Epithelial cell of esophagus (primary cell): Measurements from ENCODE around the gene CTXND1.

ENCODE experiments used
- DNase-seq: peaks from one replicate; pipeline ENCODE4 v3.0.0; 2010; ENCODE audit warnings: low read depth
- H3K4me3 ChIP-seq: 2 replicates; pipeline ENCODE4 v1.5.1; 2011; ENCODE audit warnings: mild to moderate bottlenecking, low read length, control low read depth
- TF ChIP-seq, protein P1 (sequence below): IDR thresholded peaks from 2 replicates; pipeline ENCODE4 v1.5.1; 2011; ENCODE audit warnings: low read depth, mild to moderate bottlenecking, low read length, control low read depth, inconsistent platforms; ENCODE audit not compliant: insufficient read depth; ENCODE audit errors: missing control alignments

CTXND1 gene

DNA sequence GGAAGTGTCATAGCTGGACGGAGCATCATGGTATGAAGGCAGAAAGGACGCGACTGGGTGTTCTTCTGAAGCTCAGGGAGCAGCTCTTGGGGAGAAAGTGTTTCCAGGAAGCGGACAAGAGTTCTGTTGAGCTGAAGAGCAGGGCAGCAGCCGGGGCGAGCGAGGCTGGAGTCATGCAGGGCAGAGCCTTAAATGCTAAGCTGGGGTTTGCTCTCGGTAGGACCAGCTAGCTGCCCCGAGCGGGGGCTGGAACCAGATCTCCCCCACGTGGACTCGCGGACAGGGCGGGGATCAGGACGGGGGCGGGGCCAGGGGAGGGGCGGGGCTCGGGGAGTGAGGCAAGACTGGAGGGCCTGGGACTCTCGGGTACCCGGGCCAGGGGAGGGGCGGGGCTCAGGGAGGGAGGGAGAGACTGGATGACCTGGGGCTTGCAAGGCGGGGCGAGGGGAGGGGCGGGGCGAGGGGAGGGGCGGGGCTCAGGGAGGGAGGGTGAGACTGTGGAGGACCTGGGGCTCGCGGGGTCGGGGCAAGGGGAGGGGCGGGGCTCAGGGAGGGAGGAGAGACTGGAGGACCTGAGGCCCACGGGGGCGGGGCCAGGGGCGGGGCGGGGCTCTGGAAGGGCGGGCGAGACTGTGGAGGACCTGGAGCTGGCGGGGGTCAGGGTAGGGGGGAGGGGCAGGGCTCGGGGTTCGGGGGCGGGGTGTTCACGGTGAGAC is 99.7 kb downstream of the CTXND1 start:
- TF ChIP-seq, protein P1, sequence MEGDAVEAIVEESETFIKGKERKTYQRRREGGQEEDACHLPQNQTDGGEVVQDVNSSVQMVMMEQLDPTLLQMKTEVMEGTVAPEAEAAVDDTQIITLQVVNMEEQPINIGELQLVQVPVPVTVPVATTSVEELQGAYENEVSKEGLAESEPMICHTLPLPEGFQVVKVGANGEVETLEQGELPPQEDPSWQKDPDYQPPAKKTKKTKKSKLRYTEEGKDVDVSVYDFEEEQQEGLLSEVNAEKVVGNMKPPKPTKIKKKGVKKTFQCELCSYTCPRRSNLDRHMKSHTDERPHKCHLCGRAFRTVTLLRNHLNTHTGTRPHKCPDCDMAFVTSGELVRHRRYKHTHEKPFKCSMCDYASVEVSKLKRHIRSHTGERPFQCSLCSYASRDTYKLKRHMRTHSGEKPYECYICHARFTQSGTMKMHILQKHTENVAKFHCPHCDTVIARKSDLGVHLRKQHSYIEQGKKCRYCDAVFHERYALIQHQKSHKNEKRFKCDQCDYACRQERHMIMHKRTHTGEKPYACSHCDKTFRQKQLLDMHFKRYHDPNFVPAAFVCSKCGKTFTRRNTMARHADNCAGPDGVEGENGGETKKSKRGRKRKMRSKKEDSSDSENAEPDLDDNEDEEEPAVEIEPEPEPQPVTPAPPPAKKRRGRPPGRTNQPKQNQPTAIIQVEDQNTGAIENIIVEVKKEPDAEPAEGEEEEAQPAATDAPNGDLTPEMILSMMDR: no peak
- H3K4me3 ChIP-seq: peak overlapping the region; percentile 75
- DNase-seq: peak; percentile 94

DNA sequence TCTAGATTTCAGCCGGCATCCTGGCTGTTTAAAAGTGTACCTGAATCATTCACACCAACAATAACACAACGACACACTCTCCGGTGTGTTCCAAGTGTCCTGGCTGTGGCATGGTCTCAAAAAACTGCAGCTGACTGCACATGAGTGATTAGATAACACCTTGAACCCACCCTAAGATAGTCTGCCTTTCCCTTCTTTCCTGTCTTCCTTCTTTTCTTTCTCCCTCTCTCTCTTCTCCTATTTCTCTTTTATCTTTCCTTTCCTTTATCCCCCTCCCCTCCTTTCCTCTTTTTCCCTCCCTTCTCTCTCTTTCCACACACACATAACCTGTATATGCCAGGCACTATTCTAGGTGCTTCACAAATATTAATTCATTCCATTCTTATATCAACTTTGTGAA is 100.4 kb downstream of the CTXND1 start:
- TF ChIP-seq, protein P1: no peak
- no peak for DNase-seq
- H3K4me3 ChIP-seq: no peak overlapping the region

DNA sequence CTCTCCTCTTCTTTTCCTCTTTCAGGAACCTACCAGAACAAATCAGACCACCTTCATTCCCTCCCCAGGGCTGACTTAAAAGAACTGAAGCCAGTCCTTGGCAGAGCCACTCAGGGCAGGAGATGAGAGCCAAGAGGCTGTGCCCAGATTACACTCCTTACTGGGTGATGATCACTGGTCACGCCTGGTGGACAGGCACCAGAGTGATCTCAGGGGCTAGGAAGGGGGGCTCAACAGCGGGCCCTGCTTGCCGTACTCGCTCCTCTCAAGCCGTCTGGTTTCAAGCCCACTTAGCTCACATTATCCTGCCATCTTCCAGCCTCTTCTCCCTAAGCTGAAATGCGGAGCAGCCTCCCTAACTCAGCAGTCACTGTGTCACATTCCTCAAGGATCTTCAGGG is 100.9 kb downstream of the CTXND1 start:
- no peak overlapping the region for H3K4me3 ChIP-seq
- TF ChIP-seq, protein P1: no peak
- no peak for DNase-seq
